Measurements from ENCODE around the gene SRD5A2.

DNA sequence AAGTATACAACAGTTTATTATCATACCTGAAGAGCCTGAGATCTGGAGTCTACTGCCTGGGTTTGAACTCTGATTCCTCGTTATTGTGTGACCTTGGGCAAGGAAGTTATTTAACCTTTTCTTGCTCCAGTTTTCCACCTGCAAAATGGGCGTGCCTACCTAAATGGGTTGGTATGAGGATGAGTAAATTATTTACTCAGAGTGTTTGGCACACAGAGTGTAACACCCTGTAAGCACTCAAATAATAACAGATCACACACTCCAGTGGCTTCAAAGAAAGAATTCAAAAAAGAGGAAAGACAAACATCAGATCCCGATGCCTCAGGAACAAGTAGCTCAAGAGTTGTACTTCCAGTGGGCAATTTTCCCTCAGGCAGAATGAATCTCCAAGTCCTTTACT lies 2.4 kb downstream of the SRD5A2 start:
- TF ChIP-seq, protein P1, sequence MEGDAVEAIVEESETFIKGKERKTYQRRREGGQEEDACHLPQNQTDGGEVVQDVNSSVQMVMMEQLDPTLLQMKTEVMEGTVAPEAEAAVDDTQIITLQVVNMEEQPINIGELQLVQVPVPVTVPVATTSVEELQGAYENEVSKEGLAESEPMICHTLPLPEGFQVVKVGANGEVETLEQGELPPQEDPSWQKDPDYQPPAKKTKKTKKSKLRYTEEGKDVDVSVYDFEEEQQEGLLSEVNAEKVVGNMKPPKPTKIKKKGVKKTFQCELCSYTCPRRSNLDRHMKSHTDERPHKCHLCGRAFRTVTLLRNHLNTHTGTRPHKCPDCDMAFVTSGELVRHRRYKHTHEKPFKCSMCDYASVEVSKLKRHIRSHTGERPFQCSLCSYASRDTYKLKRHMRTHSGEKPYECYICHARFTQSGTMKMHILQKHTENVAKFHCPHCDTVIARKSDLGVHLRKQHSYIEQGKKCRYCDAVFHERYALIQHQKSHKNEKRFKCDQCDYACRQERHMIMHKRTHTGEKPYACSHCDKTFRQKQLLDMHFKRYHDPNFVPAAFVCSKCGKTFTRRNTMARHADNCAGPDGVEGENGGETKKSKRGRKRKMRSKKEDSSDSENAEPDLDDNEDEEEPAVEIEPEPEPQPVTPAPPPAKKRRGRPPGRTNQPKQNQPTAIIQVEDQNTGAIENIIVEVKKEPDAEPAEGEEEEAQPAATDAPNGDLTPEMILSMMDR (conservative IDR thresholded peaks at IDR 0.05; ENCODE audit: low read depth, low read length): no peak
- TF ChIP-seq MXI1 (IDR thresholded peaks at IDR 0.05; ENCODE audit: borderline replicate concordance, low read depth, low read length) (no peak), POLR2A (IDR thresholded peaks at IDR 0.05; ENCODE audit: low read depth, low read length) (no peak), CHD1 (IDR thresholded peaks at IDR 0.05; ENCODE audit: low read depth, low read length) (no peak), RCOR1 (IDR thresholded peaks at IDR 0.05; ENCODE audit: insufficient replicate concordance, low read length) (no peak), MAZ (IDR thresholded peaks at IDR 0.05; ENCODE audit: borderline replicate concordance, low read depth, low read length) (no peak), RAD21 (IDR thresholded peaks at IDR 0.05; ENCODE audit: low read length) (no peak)
- TF ChIP-seq, protein P2, sequence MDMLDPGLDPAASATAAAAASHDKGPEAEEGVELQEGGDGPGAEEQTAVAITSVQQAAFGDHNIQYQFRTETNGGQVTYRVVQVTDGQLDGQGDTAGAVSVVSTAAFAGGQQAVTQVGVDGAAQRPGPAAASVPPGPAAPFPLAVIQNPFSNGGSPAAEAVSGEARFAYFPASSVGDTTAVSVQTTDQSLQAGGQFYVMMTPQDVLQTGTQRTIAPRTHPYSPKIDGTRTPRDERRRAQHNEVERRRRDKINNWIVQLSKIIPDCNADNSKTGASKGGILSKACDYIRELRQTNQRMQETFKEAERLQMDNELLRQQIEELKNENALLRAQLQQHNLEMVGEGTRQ (IDR thresholded peaks at IDR 0.05; ENCODE audit: low read depth, low read length): no peak
